ENCODE results near the gene CSNK1A1.

GRCh38 chr5:149561848-149562247 lies 10.6 kb upstream of the CSNK1A1 start:
- peak; percentile 74 for TF ChIP-seq TAF1 (IDR thresholded peaks at IDR 0.05; ENCODE audit: borderline replicate concordance, low read depth, low read length)
- no peak for TF ChIP-seq CTCF (IDR thresholded peaks at IDR 0.05)
- TF ChIP-seq TEAD4 (IDR thresholded peaks at IDR 0.05; ENCODE audit: borderline replicate concordance, insufficient read depth) = no peak
- peak; percentile 72 for TF ChIP-seq PBX3 (IDR thresholded peaks at IDR 0.05)
- TF ChIP-seq RAD21 (IDR thresholded peaks at IDR 0.05; ENCODE audit: low read length) = no peak
- peak; percentile 74; the same call in 1 of the 2 replicates for TF ChIP-seq TCF12 (IDR thresholded peaks at IDR 0.05)
- no peak for TF ChIP-seq SMC3 (IDR thresholded peaks at IDR 0.05; ENCODE audit: low read depth, low read length)
- TF ChIP-seq FOXJ3 (CRISPR knock-in tag; IDR thresholded peaks at IDR 0.05) = no peak
- peak; percentile 99 for TF ChIP-seq FOSL2 (IDR thresholded peaks at IDR 0.05; ENCODE audit: borderline replicate concordance, low read depth)
- TF ChIP-seq YY1 (IDR thresholded peaks at IDR 0.05; ENCODE audit: low read depth) = peak; percentile 43; the same call in 1 of the 2 replicates
- TF ChIP-seq MEF2A (IDR thresholded peaks at IDR 0.05; ENCODE audit: borderline replicate concordance, low read depth) = peak; percentile 97
- no peak for TF ChIP-seq REST (IDR thresholded peaks at IDR 0.05; ENCODE audit: low read depth, low read length)
- TF ChIP-seq ZBTB33 (IDR thresholded peaks at IDR 0.05; ENCODE audit: borderline replicate concordance, low read depth) = peak; percentile 63; the same call in 1 of the 2 replicates
- peak; percentile 18; the same call in 1 of the 2 replicates for TF ChIP-seq MXI1 (IDR thresholded peaks at IDR 0.05; ENCODE audit: low read depth, low read length)

Data from SK-N-SH (cell line).